HTERT RPE-1 (cell line): ENCODE data around the gene VBP1.
"Not testable (repeated sequence)": the region's sequence is repeated elsewhere in the genome, so short reads cannot be mapped to it uniquely, and the experiment has no call there.

Source experiments
- in situ Hi-C: fragments of 300-500 bp; cut with MboI; formaldehyde crosslinking; loops from 4 replicates; pipeline ENCODE4 v1.14.3; 2020; ENCODE audit warnings: low sequenced_read_pairs

VBP1 gene, protein sequence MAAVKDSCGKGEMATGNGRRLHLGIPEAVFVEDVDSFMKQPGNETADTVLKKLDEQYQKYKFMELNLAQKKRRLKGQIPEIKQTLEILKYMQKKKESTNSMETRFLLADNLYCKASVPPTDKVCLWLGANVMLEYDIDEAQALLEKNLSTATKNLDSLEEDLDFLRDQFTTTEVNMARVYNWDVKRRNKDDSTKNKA

DNA sequence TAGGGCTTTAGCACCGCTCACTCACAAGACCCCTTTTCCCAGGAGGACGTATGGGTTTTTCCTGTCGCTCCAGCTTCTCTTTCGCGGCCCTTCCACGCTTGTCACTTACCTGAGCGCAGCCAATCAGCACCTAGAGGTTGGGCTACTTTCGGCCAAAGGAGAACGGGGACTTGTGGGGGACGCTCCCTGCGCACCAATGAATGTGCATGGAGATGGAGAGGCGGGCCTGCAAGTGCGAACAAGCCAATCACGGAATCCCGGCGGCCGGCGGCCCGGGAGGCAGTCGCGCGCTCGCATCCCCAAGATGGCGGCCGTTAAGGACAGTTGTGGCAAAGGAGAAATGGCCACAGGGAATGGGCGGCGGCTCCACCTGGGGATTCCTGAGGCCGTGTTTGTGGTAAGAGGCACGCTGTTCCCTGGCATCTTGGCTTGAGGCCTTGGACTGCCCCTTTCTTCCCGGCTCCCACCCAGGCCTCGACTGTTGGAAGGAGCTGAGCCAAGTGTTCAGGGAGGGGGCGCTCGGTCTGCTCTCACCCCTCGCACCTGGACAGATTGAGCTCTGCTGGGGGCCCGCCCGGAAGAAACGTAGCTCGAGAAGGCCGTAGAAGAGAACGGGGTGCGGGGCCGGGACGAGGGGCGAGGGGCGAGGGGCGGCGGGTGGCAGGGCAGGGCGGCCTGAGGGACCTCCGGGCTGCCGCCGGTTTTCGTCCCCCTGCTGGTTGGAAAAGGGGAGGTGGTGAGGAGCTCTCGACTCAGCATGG lies at the start of gene VBP1:
TSS of gene VBP1 (plus strand) at position 282 of the 761 bp plus-strand sequence. CDS start at position 305, 23 bp downstream.
- in situ Hi-C loops, result no loop called here

- in situ Hi-C loops, result no loop called here
These were observed 46.4 kb upstream of the VBP1 start for GRCh38 chrX:155169881-155170280.

GRCh38 chrX:155179346-155179997 lies 36.8 kb upstream of the VBP1 start:
- in situ Hi-C loops, result no loop called here

GRCh38 chrX:155188786-155189185 lies 27.5 kb upstream of the VBP1 start:
- in situ Hi-C loops, result no loop called here

DNA sequence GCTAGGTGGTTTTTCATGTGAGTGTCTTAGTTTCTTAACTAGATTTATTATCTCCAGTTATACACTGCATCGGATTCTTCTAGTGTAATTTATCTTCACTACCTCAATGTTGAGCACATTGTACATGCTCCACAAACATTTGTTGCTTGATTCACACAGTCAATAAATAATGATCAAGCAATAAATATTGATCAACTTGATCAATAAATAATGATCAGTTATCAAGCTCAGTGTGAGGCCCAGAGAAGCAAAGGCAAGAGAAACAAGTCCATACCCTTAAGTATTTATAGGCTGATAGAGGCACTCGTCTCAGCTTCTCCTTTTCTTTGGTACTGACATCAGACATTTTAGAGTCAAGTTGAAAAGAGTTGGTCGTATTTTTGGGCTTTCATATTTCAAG lies 5.1 kb upstream of the VBP1 start:
- in situ Hi-C loops, result no loop called here

DNA sequence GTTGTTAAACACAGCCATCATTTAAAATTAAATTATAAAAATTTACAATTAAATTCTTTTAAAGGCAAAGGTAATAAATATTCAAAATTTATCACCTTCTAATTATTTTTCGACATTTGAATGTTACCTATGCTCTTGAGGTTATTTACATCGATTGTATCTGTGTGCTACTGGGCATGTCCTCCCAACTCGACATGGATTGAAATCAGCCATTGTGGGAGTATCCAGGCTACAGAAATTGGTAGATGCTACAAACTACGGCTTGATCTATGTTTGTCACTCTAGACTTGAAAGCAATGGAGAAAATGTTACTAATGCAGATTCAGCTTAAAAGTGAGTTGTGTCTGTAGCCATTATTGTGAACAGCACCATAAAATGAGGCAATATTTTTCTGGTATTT lies 2.5 kb upstream of the VBP1 start:
- in situ Hi-C loops, result no loop called here

GRCh38 chrX:155215443-155216178 lies 649 bp upstream of the VBP1 start:
- in situ Hi-C loops, result no loop called here

DNA sequence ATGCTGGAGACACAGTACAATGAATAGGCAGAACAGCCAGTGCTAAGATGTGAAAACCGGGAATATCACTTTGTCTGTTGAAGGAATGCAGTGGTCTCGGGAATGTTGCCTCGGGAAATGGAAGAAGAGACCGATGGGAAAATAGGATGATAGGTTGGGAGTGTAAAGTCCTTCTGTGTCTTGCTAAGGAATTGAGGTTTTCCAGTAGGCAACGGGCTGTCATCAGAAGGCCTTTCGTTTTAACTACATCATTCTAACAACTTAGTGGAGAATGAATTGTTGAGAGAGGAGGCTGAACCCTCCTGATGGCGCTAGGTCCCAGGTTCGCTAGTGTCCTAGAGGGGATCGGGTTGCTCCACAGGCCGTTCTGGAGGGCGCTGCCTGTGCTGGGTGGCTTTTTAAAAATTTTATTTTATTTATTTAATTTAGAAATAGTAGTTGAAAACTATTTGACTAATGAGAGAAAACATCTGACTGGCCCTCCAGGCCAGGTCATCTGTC lies 730 bp downstream of the VBP1 start:
- in situ Hi-C loops, result no loop called here

- in situ Hi-C loops, result no loop called here
These were observed 2.5 kb downstream of the VBP1 start for GRCh38 chrX:155218777-155219176.

DNA sequence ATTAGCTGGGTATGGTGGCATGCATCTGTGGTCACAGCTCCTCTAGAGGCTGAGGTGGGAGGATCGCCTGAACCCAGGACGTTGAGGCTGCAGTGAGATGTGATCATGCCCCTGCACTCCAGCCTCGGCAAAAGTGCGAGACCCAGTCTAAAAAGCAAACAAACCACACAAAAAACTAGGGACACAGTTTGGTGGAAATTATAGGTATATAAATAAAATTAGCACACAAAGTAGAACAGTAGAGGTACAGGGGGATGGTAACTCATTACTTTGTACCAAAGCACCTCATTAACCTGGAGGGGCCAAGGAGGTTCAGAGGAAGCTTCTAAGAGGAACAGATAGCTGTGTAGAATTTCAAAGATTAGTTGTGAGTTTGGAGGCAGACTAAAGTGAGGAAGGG lies 5.1 kb downstream of the VBP1 start:
- in situ Hi-C loops, result no loop called here

DNA sequence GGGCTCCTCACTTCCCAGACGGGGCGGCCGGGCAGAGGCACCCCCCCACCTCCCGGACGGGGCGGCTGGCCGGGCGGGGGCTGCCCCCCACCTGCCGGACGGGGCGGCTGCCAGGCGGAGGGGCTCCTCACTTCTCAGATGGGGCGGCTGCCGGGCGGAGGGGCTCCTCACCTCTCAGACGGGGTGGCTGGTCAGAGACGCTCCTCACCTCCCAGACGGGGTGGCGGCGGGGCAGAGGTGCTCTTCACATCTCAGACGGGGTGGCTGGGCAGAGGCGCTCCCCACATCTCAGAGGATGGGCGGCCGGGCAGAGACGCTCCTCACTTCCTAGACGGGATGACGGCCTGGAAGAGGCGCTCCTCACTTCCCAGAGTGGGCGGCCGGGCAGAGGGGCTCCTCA lies 7.5 kb downstream of the VBP1 start:
- in situ Hi-C loops, result not testable (repeated sequence)

GRCh38 chrX:155225774-155226173 lies 9.5 kb downstream of the VBP1 start:
- in situ Hi-C loops, result no loop called here

DNA sequence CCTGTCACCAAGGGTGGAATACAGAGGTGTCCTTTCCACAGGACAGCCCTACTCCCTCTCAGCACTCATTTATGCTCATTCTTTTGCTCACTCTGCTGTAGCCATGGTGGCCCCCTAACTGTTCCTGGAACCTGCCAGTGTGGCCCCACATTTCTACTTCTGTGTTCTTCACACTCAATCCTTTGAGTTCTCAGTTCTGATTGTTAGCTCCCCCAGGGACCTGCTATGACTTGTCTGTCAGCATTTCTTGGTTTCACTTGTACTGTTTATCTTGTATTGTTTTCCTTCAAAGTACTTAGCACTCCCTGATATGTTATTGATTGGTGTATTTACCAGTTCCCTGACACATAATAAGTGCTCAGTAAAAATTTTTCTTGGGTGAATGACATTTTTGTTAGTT lies 14.9 kb downstream of the VBP1 start:
- in situ Hi-C loops, result no loop called here

GRCh38 chrX:155235891-155236290 lies 19.6 kb downstream of the VBP1 start:
- in situ Hi-C loops, result no loop called here

DNA sequence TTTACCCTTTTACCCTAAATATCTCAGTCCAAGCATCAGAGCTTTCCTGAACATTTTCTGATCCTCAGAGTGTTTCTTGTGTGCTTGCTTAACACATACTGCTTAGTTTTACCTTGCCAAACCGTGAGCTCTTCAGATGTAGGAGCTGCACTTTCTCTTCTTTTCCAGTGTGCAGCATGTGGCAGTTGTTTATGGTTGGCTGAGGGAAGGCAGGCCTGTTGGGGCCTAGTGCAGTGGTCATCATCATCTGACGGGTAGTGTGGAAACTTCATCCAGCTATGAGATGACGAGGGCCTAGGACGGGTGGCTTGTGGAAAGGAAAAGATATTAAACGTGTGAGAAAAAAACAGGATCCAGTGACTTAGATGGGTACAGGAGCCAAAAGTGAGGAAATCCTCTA lies 21.5 kb downstream of the VBP1 start:
- in situ Hi-C loops, result no loop called here

DNA sequence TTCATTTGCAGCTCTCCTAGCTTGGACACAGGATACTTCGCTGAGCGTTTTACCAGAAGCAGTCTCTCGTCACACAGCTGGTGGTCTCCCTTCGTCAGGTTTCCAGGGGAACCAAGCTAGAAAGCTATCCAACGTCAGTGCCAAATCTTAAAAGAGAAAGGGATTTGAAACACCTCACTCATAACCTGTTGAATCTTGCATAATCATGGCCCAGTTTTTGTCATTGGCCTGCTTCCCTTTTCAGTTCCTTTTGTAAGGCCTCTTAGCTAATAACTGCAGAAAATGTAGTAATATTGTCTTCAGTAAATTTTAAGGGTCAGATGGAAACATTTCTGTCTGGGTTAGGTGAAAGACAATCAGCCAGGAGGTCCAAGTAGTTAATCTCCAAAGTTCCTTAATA lies 26.0 kb downstream of the VBP1 start:
- in situ Hi-C loops, result no loop called here

DNA sequence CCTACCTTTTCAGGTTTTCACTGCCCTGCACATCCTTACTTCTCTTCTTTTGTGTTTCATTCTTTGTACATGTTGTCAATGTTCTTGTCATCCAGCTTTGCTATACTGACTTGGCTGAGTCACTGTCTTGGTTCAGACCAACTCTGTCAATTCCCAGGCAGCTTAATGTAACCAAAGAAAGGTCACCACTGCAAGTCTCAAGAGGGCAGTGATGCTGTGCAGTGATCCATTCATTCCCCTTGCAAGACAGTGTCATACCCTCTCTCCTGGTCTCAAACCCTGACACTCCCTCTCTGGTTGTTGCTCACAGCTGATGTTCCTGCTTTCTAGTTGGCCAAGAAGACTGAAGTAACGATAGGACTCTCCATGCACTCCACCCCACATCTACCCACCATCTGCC lies 30.5 kb downstream of the VBP1 start:
- in situ Hi-C loops, result no loop called here

- in situ Hi-C loops, result no loop called here
These were observed 31.2 kb downstream of the VBP1 start for GRCh38 chrX:155247497-155247896.

- in situ Hi-C loops, result no loop called here
These were observed 35.1 kb downstream of the VBP1 start for GRCh38 chrX:155251391-155251790.

GRCh38 chrX:155259752-155260151 lies 43.5 kb downstream of the VBP1 start:
- in situ Hi-C loops, result no loop called here
